ENCODE data around the gene AMY1A.
"Not testable (repeated sequence)": the region's sequence is repeated elsewhere in the genome, so short reads cannot be mapped to it uniquely, and the experiment has no call there.

AMY1A gene

DNA sequence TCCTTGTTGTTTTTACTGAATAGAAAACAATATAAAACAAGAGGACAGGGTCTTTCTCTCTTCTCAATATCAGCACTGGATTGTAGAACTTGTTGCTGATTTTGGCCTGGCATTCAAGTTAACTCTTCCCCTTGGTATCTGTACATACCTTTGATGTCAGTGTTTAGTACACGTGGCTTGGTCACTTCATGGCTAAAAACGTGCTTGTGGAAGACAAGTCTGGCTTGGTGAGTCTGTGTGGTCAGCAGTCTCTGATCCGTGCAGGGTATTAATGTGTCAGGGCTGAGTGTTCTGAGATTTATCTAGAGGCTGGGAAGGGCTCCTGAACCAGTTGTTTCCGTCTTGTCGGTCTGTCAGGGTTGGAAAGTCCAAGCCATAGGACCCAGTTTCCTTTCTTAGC lies at the start of gene AMY1A:
Gene AMY1A, plus strand, starts transcription at position 301 of the 400 bp plus-strand sequence. CDS start 571 bp downstream, outside the sequence.
- not testable (repeated sequence) for DNase-seq

- DNase-seq, result no peak
These were observed 39.2 kb upstream of the AMY1A start for GRCh38 chr1:103616362-103616761.

GRCh38 chr1:103616994-103617477 lies 38.5 kb upstream of the AMY1A start, which contains the start of gene AMY2A:
Gene AMY2A (plus strand): TSS chr1:103617427. CDS start chr1:103617441, 14 bp downstream.
- not testable (repeated sequence) for DNase-seq

DNA sequence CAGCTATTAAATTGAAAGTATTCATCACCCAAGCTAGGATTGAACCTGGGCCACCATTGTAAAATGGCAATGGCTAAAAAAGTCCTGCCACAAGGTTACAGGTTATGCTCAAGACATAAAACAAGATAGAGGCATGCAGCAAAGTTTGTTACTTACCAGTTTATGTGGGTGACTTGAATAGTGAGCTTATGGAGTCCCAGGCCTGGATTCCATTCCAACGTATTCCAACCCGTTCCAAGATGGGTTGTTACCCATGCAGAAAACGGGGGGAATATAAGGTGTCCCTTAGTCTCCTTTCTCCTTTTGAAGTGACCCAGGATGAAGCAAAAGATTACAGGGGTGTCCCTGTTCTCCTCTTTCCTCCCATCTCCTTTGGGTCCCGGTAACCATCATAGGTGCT lies 28.1 kb upstream of the AMY1A start:
- DNase-seq, result not testable (repeated sequence)

DNA sequence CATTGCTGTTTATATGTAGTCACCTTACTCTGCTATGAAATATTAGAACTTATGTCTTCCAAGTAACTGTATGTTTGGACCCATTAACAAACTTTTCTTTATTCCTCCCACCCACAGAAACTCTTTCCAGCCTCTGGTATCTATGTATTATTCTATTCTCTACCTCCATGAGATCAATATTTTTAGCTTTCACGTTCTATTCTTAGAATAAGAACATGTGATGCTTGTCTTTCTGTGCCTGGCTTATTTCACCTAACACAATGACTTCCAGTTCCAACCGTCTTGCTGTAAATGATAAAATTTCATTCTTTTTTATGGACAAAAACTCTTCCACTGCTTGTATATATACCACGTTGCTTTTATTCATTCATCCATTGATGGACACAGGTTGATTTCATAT lies 14.4 kb upstream of the AMY1A start:
- not testable (repeated sequence) for DNase-seq

DNA sequence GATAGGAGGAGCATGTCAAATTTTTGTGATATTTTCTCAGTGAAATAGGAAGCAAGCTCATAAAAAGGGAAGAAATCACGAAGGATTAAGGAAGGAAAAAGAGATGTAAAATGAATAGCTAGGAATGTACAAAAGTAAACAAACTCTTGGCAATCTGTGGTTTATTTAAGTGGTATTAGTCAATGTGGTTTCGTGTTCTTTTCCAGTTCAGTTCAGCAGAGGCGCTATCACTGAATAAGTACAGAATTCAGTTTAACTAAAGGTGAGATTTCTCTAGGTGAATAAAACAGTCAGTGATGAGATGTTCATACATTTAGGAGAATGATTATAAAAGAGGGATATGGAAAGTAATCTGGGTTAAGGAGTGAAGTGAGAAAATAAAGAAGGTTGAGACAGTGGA lies 11.7 kb upstream of the AMY1A start:
- DNase-seq, result not testable (repeated sequence)

GRCh38 chr1:103650305-103650704 lies 5.3 kb upstream of the AMY1A start:
- not testable (repeated sequence) for DNase-seq

DNA sequence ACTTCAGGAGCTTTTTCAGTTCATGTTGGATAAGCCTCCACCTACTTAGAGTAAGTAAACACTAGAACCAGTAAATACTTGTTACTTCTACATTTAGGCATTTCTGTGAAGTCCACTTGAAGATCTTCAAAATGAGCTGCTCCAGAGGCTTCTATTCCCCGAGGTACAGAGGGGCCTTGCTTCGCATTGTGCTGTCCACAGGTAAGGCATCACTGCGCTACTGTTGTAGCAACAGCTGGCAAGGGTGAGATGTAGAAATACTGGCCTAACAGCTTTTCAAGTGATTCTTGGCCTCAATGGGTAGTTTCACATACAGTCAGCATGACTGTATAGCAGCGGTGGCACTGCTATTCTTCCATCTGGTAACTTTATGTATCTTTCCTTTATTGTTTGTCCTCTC lies 4.7 kb upstream of the AMY1A start:
- not testable (repeated sequence) for DNase-seq

GRCh38 chr1:103654133-103654532 lies 1.4 kb upstream of the AMY1A start:
- DNase-seq, result not testable (repeated sequence)

DNA sequence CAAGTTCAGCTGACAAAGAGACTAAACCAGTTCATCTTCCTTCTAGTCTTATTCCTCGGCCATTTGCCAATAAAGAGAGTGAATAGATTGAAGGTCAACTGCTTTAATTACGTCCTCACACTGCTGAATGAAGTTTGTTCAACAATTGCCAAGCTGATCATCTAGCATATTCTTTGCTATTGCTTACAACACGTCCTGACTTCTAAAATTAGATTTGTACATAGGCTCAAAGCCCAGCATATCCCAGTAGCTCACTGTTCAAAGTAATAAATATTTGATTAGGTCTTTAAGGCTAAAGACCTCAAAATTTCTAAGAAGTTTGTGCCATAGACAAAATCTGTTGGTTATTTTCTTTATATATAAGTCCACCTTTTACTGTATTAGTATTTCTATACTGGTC lies 20.8 kb downstream of the AMY1A start:
- DNase-seq, result not testable (repeated sequence)

DNA sequence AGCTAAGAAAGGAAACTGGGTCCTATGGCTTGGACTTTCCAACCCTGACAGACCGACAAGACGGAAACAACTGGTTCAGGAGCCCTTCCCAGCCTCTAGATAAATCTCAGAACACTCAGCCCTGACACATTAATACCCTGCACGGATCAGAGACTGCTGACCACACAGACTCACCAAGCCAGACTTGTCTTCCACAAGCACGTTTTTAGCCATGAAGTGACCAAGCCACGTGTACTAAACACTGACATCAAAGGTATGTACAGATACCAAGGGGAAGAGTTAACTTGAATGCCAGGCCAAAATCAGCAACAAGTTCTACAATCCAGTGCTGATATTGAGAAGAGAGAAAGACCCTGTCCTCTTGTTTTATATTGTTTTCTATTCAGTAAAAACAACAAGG lies 40.5 kb downstream of the AMY1A start, which contains the start of gene AMY1B:
Gene AMY1B, minus strand, starts transcription at position 101 of the 400 bp plus-strand sequence. CDS start 571 bp downstream, outside the sequence.
- not testable (repeated sequence) for DNase-seq

- not testable (repeated sequence) for DNase-seq
These were observed 41.9 kb downstream of the AMY1A start for GRCh38 chr1:103697430-103697829.

GRCh38 chr1:103700669-103701068 lies 45.1 kb downstream of the AMY1A start:
- not testable (repeated sequence) for DNase-seq

- DNase-seq, result not testable (repeated sequence)
These were observed 45.7 kb downstream of the AMY1A start for GRCh38 chr1:103701256-103701655.

GRCh38 chr1:103707670-103708069 lies 52.1 kb downstream of the AMY1A start:
- not testable (repeated sequence) for DNase-seq

DNA sequence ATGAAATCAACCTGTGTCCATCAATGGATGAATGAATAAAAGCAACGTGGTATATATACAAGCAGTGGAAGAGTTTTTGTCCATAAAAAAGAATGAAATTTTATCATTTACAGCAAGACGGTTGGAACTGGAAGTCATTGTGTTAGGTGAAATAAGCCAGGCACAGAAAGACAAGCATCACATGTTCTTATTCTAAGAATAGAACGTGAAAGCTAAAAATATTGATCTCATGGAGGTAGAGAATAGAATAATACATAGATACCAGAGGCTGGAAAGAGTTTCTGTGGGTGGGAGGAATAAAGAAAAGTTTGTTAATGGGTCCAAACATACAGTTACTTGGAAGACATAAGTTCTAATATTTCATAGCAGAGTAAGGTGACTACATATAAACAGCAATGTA lies 54.8 kb downstream of the AMY1A start:
- DNase-seq, result not testable (repeated sequence)
